NCI-H748 (cell line): Measurements from ENCODE around the gene PANK1.

Experiments
- DNase-seq: peaks from one replicate; lab custom pipeline; 2025; ENCODE audit not compliant: unreplicated experiment; lab: John Stamatoyannopoulos, UW

Gene PANK1

GRCh38 chr10:89540420-89540949 lies 104.6 kb downstream of the PANK1 start:
- DNase-seq: no peak

- DNase-seq: no peak
Observed at GRCh38 chr10:89537364-89537763, 107.7 kb downstream of the PANK1 start.

GRCh38 chr10:89536013-89536354 lies 109.1 kb downstream of the PANK1 start:
- DNase-seq: no peak

- no peak for DNase-seq
Observed at GRCh38 chr10:89535171-89536012, 109.7 kb downstream of the PANK1 start, which contains the start of gene SLC16A12. SLC16A12 (minus strand) TSS chr10:89535594; CDS start chr10:89462578, 73,016 bp downstream.

GRCh38 chr10:89534826-89535166 lies 110.2 kb downstream of the PANK1 start:
- no peak for DNase-seq
